Lower lobe of right lung (tissue), 2 donors: Measurements from ENCODE around the gene TCF25. TPM values are rescaled to one million over a fixed set of nuclear protein-coding genes. Genes with fewer than 3 reads are reported as not detected.

Experiments used
- ATAC-seq, 2 donors: fragments of 200-7000 bp; cut with Tn5 transposase; one replicate each; pipeline ENCODE4 v1.9.1; 2020 to 2022; ENCODE audit warnings: mild to moderate bottlenecking in 2 of 2, moderate library complexity in 2 of 2
- DNase-seq: peaks from one replicate; pipeline ENCODE4 v3.0.0-alpha.2; 2020
- H3K27ac ChIP-seq: fragments of 200-600 bp; one replicate; pipeline ENCODE4 v1.8.0; 2022
- H3K27me3 ChIP-seq: fragments of 200-600 bp; one replicate; pipeline ENCODE4 v1.8.0; 2022; ENCODE audit warnings: low read depth
- H3K36me3 ChIP-seq: fragments of 200-600 bp; one replicate; pipeline ENCODE4 v1.8.0; 2022; ENCODE audit warnings: mild to moderate bottlenecking
- H3K4me1 ChIP-seq: fragments of 200-600 bp; one replicate; pipeline ENCODE4 v1.8.0; 2022
- H3K4me3 ChIP-seq: fragments of 200-600 bp; one replicate; pipeline ENCODE4 v1.8.0; 2022; ENCODE audit warnings: mild to moderate bottlenecking
- H3K9me3 ChIP-seq: fragments of 200-600 bp; one replicate; pipeline ENCODE4 v1.8.0; 2022
- CTCF ChIP-seq: fragments of 200-600 bp; IDR thresholded peaks from one replicate; pipeline ENCODE4 v1.8.0; 2022; ENCODE audit warnings: antibody characterized with exemption, mild to moderate bottlenecking
- intact Hi-C: fragments of 100-400 bp; cut with DNase I; formaldehyde crosslinking; loops from one replicate; pipeline ENCODE4 v1.11.0; 2022
- total RNA-seq: library from RNA; stranded (reverse); fragmentation: NEBNext Ultra II Directional; extraction: Animal tissue kit (Norgen Biotek cat#: 25700); gene quantifications from one replicate; pipeline ENCODE4 v1.2.1, GENCODE V29; 2021
- donor health status: DM: no; HTN: yes; CAD: no; lungs with severe emphysema.

Gene TCF25
- total RNA-seq, 1 donor from 2014 or later = 152 TPM

GRCh38 chr16:89890886-89891657 lies 17.7 kb downstream of the TCF25 start:
- Histone ChIP-seq H3K27me3 (no peaks in the 10 kb centered on the region), H3K36me3 (peaks cover 100% of the 10 kb centered on the region), H3K9me3 (no peaks in the 10 kb centered on the region), H3K4me3 (no peak overlapping the region), H3K27ac (no peak overlapping the region), H3K4me1 (no peaks in the 10 kb centered on the region)
- DNase-seq (no peak), ATAC-seq (no peak)
- TF ChIP-seq CTCF = no peak
- intact Hi-C loops = no loop called here

GRCh38 chr16:89892055-89892630 lies 18.8 kb downstream of the TCF25 start:
- H3K27ac ChIP-seq = no peak overlapping the region
- no peak overlapping the region for H3K4me3 ChIP-seq
- H3K4me1 ChIP-seq = no peaks in the 10 kb centered on the region
- H3K36me3 ChIP-seq = peaks cover 100% of the 10 kb centered on the region
- ATAC-seq = peak in 1 of 2 donors; percentile 10
- no peak for DNase-seq
- no peaks in the 10 kb centered on the region for H3K9me3 ChIP-seq
- no peaks in the 10 kb centered on the region for H3K27me3 ChIP-seq
- intact Hi-C loops = no loop called here
- no peak for TF ChIP-seq CTCF

- intact Hi-C loops = no loop called here
- H3K27me3 ChIP-seq = no peaks in the 10 kb centered on the region
- peaks cover 100% of the 10 kb centered on the region for H3K36me3 ChIP-seq
- H3K4me3 ChIP-seq = no peak overlapping the region
- no peaks in the 10 kb centered on the region for H3K9me3 ChIP-seq
- no peak for DNase-seq
- no peak for ATAC-seq
- H3K27ac ChIP-seq = no peak overlapping the region
- H3K4me1 ChIP-seq = no peaks in the 10 kb centered on the region
- no peak for TF ChIP-seq CTCF
These were observed 19.2 kb downstream of the TCF25 start for GRCh38 chr16:89892635-89893034.

GRCh38 chr16:89893642-89894548 lies 20.5 kb downstream of the TCF25 start:
- TF ChIP-seq CTCF = no peak
- Histone ChIP-seq H3K36me3 (peaks cover 100% of the 10 kb centered on the region), H3K4me1 (no peaks in the 10 kb centered on the region), H3K9me3 (no peaks in the 10 kb centered on the region), H3K27me3 (no peaks in the 10 kb centered on the region), H3K27ac (no peak overlapping the region), H3K4me3 (no peak overlapping the region)
- intact Hi-C loops = no loop called here
- DNase-seq (no peak), ATAC-seq (peak; percentile 24 to 25)

- Histone ChIP-seq H3K36me3 (peaks cover 100% of the 10 kb centered on the region), H3K27ac (no peak overlapping the region), H3K4me3 (no peak overlapping the region), H3K27me3 (no peaks in the 10 kb centered on the region), H3K9me3 (no peaks in the 10 kb centered on the region), H3K4me1 (no peaks in the 10 kb centered on the region)
- intact Hi-C loops = no loop called here
- TF ChIP-seq CTCF = no peak
- DNase-seq = no peak
- ATAC-seq = no peak
These were observed 22.3 kb downstream of the TCF25 start for GRCh38 chr16:89895482-89896250.
